ENCODE results near the gene PLEKHA6. TPM values are rescaled to one million over a fixed set of nuclear protein-coding genes. Genes with fewer than 3 reads are reported as not detected.

The PLEKHA6 gene
- total RNA-seq, 1 experiment from 2014 or later = 5.5 TPM

GRCh38 chr1:204259196-204259595 is 100.5 kb downstream of the PLEKHA6 start:
- Histone ChIP-seq H3K4me3 (ENCODE audit: low read depth in 2 of 2, low read length in 2 of 2) (no peak overlapping the region), H3K27ac (ENCODE audit: low read length) (no peak overlapping the region), H3K9me3 (ENCODE audit: control insufficient read depth, insufficient read depth, low read depth, low read length) (no peaks in the 10 kb centered on the region), H3K4me1 (ENCODE audit: control insufficient read depth, insufficient read depth, low read length) (peaks cover 4% of the 10 kb centered on the region; the same call in 1 of the 2 replicates), H3K27me3 (ENCODE audit: control insufficient read depth, insufficient read depth, low read length) (no peaks in the 10 kb centered on the region), H3K36me3 (ENCODE audit: control insufficient read depth, insufficient read depth, low read length) (no peaks in the 10 kb centered on the region)
- ATAC-seq (no peak), DNase-seq (ENCODE audit: low read depth, low spot score) (no peak)
- in situ Hi-C loops (cut with HindIII; ENCODE audit: low pct_unique_long_range_greater_than_20kb, low sequenced_read_pairs) = no loop called here
- ChIA-PET CTCF (interaction anchor here (0.7 to 2.2 kb wide), 4 partner anchors 23 to 139 kb away, joined by 3 to 6 read pairs (median 3); no protein-coding TSS in a partner anchor), POLR2A (no interaction called here)
- BruUV-seq (replicated peaks) = no TSS peak
- TF ChIP-seq POLR2AphosphoS5 (IDR thresholded peaks at IDR 0.05; ENCODE audit: low read depth, low read length) (no peak), SIN3A (IDR thresholded peaks at IDR 0.05; ENCODE audit: borderline replicate concordance, insufficient read depth, low read depth, low read length) (no peak), TCF7L2 (IDR thresholded peaks at IDR 0.05; ENCODE audit: low read depth, low read length) (no peak), CTCF (IDR thresholded peaks at IDR 0.05) (no peak), REST (IDR thresholded peaks at IDR 0.05; ENCODE audit: insufficient read depth in 1 of 2, low read depth in 2 of 2, low read length in 1 of 2) (no peak)
- intact Hi-C loops (cut with micrococcal nuclease; ENCODE audit: unreplicated experiment) = loop anchor here (10.0 kb wide), 1 partner anchor 106 kb away; no protein-coding TSS in a partner anchor

- ATAC-seq (peak; percentile 88), DNase-seq (ENCODE audit: low read depth, low spot score) (peak; percentile 18)
- ChIA-PET CTCF (interaction anchor here (0.7 to 2.2 kb wide), 5 partner anchors 23 to 140 kb away, joined by 3 to 6 read pairs (median 3); no protein-coding TSS in a partner anchor), POLR2A (no interaction called here)
- no peak overlapping the region for H3K4me3 ChIP-seq (ENCODE audit: low read depth in 2 of 2, low read length in 2 of 2)
- BruUV-seq (replicated peaks) = no TSS peak
- H3K4me1 ChIP-seq (ENCODE audit: control insufficient read depth, insufficient read depth, low read length) = peaks cover 4% of the 10 kb centered on the region; the same call in 1 of the 2 replicates
- TF ChIP-seq CTCF (IDR thresholded peaks at IDR 0.05) = peak; percentile 84
- no peak for TF ChIP-seq POLR2AphosphoS5 (IDR thresholded peaks at IDR 0.05; ENCODE audit: low read depth, low read length)
- no peak overlapping the region for H3K27ac ChIP-seq (ENCODE audit: low read length)
- no peaks in the 10 kb centered on the region for H3K27me3 ChIP-seq (ENCODE audit: control insufficient read depth, insufficient read depth, low read length)
- H3K36me3 ChIP-seq (ENCODE audit: control insufficient read depth, insufficient read depth, low read length) = no peaks in the 10 kb centered on the region
- intact Hi-C loops (cut with micrococcal nuclease; ENCODE audit: unreplicated experiment) = loop anchor here (10.0 kb wide), 1 partner anchor 106 kb away; no protein-coding TSS in a partner anchor
- H3K9me3 ChIP-seq (ENCODE audit: control insufficient read depth, insufficient read depth, low read depth, low read length) = no peaks in the 10 kb centered on the region
- in situ Hi-C loops (cut with HindIII; ENCODE audit: low pct_unique_long_range_greater_than_20kb, low sequenced_read_pairs) = no loop called here
Measured at GRCh38 chr1:204258213-204259115, 101.3 kb downstream of the PLEKHA6 start.

Data from Panc1 (cell line).